HCEC 1CT (cell line): ENCODE measurements around the gene BNIP3.
"Not testable (repeated sequence)": the region's sequence is repeated elsewhere in the genome, so short reads cannot be mapped to it uniquely, and the experiment has no call there.

ENCODE experiments used
- DNase-seq: peaks from one replicate; pipeline ENCODE4 v3.0.0-alpha.2; 2017

Gene BNIP3

GRCh38 chr10:132001238-132001972, 19.7 kb upstream of the BNIP3 start:
- DNase-seq, result peak; percentile 36

- no peak for DNase-seq
Measured at GRCh38 chr10:131998845-131999681, 17.3 kb upstream of the BNIP3 start.

DNA sequence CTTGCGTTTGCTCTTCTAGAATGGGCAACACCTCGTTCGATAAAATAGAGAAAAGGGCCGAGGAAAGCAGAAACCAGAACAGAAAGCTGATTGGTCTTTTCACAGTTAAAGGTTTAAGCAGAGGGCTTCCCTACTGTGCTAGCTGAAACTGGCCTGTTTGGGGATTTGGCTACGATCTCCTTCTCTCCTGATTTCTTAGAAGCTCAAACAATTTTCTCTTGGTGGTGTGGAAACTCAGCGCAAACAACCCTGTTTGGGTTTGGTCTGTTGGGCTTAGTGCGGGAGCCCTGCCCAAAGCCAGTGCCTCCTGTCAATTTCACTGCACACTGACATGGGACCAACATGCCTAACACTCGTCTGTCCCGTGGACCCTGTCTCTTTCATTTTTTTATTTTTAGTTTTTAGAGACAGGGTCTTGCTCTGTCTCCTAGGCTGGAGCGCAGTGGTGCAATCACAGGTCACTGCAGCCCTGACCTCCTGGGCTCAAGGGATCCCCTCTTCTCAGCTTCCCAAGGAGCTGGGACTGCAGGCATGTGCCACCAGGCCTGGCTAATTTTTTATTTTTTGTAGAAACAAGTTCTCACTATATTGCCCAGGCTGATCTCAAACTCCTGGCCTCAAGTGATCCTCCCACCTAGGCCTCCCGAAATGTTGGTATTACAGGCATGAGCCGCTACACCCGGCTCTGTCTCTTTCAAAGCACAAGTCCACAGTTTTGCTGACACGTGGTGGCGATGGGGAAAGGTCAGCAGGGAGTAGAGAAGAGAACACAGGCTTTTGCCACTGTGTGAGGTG, 16.5 kb upstream of the BNIP3 start:
- no peak for DNase-seq

DNA sequence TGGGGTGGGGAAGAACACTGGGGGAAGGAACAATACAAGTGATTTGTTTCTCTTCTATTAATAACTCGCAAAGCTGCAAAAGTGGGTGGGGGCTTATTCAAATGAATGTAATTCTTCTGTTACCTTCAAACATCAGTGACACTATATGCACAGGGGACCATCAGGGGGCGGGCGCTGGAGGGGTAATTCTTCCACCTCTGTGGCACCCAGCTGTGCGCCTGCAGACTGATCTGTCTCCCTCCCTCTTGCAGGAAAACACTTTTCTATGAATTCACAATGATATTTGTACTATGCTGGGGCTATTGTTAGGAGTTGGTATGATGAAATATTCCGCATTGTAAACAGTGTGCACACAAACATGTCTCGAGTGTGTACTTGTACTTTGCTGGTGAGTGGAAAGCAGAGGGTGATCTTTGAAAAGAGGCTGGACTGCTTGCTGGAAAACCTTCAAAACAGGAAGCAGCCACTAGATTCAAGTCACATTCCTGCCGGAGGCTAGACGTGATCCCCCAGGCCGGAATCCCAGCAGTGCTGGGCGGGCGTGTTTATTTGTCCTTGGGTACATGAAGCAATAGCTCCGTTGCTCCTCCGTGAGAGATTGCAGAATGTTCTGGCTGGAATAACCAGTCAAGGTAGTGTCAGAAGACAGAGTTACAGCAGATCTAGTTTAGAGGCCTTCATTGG, 15.8 kb upstream of the BNIP3 start:
- peak; percentile 58 for DNase-seq

GRCh38 chr10:131996466-131997365, 15.0 kb upstream of the BNIP3 start:
- DNase-seq, result no peak

DNA sequence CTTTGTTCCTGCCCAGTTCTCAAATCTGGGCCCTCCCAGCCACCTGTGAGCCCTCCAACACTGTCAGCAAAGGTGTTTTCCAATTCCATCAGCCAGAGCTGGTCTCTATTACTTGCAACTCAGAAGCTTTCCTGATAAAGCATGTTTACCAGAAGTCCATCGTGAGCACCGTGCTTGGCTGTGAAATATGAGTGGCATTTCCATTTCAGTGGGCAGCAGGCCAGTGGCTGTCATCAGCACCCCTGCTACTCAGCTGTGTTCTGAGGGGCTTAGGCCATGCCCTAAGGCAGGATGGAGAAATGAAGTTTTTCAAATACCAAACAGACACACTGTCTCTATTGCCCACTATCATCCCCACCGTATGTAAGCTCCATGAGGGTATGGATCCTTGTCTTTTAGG, 12.7 kb upstream of the BNIP3 start:
- no peak for DNase-seq

GRCh38 chr10:131993275-131993674, 11.6 kb upstream of the BNIP3 start:
- no peak for DNase-seq

DNA sequence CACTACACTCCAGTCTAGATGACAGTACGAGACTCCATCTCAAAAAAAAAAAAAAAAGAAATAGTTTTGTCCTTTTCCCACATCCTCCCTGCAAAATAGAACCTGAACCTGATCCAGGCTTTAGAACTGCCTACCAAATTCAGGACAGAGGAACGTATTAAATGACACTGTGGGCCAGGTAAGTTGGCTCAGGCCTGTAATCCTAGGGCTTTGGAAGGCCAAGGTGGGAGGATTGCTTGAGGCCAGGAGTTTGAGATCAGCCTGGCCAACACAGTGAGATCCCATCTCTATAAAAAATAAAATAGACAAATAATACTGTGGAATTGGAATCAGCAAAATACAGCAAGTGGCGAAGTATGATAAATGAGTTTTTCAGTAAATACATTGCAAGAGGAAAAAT, 10.0 kb upstream of the BNIP3 start:
- DNase-seq, result no peak

GRCh38 chr10:131987786-131988185, 6.1 kb upstream of the BNIP3 start:
- DNase-seq, result not testable (repeated sequence)

- DNase-seq, result not testable (repeated sequence)
Measured at GRCh38 chr10:131987301-131987700, 5.6 kb upstream of the BNIP3 start.

GRCh38 chr10:131986851-131987250, 5.1 kb upstream of the BNIP3 start:
- DNase-seq, result not testable (repeated sequence)

GRCh38 chr10:131983780-131984179, 2.1 kb upstream of the BNIP3 start:
- peak; percentile 98 for DNase-seq

GRCh38 chr10:131982796-131983195, 1.1 kb upstream of the BNIP3 start:
- DNase-seq, result no peak

- no peak for DNase-seq
Measured at GRCh38 chr10:131982185-131982756, 548 bp upstream of the BNIP3 start.

- DNase-seq, result peak; percentile 35
Measured at GRCh38 chr10:131980761-131981428, 828 bp downstream of the BNIP3 start.

DNA sequence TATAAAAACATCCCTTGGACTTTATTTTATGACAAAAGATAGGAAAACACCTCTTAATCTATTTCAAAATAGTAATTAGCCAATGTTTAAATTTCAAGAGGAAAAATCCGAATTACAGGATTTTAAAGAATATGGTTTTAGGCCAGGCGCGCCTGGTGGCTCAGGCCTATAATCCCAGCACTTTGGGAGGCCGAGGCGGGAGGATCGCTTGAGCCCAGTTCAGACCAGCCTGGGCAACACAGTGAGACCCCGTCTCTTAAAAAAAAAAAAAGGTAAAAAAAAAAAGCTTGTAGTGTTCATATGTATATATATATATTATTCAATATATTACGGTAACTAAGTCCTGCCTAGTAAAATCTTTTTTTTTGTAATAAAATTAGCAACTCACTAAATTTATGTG, 1.4 kb downstream of the BNIP3 start:
- DNase-seq, result no peak

- DNase-seq, result no peak
Measured at GRCh38 chr10:131979821-131980270, 1.9 kb downstream of the BNIP3 start.

DNA sequence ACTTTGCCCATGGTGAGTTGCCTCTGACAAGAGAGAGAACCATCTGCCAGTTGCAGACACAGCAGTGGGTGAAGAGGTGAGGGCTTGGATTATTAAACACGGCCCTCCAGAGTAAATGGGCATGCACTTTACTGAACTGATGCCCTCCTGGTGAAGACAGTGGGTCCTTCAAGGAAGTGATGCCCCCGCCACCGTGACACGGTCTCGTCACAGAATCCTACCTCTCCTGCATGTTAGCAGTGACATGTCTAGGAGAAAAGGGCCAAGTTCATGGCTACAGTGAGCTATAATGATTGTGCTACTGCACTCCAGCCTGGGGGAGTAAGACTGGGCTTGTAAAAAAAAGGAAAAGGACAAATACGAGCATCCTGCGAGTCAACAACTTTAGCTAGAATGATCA, 2.4 kb downstream of the BNIP3 start:
- DNase-seq, result no peak

GRCh38 chr10:131978851-131979250, 2.9 kb downstream of the BNIP3 start:
- DNase-seq, result no peak

DNA sequence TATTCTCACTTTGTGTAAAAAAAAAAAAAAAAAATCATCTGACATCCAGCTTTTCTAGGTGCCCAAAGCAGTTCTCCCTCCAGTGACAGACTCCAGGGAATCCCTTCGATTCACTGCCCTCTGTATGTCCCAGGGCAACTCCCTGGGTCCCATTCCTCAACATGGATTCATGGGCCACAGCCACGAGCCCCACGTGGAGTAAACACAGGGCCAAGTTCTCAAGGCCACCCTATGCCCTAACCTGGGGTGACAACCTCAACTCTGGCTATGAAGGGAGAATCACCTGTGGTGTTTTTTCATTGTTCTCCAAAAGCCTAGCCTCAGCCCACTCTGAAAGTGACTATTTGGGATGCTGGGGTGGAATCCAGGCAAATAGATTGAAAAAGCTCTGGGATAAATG, 3.4 kb downstream of the BNIP3 start:
- no peak for DNase-seq
